K562 (cell line): ENCODE data around the gene USP2. TPM values are rescaled to one million over a fixed set of nuclear protein-coding genes. Genes with fewer than 3 reads are reported as not detected.

ENCODE experiments used
- CREB1 ChIP-seq, 2 experiments: sonication (generic) in 1 of 2; formaldehyde crosslinking in 1 of 2; IDR thresholded peaks; 2 replicates each; pipeline versions ENCODE4 v1.6.1 to v1.8.0; 2012 to 2022; ENCODE audit warnings: inconsistent platforms in 1 of 2, mild to moderate bottlenecking in 1 of 2, missing genetic modification reagents in 1 of 2, moderate library complexity in 1 of 2
- ILF3 ChIP-seq: fragments of 450-650 bp; IDR thresholded peaks from 2 replicates; pipeline ENCODE4 v1.6.1; 2018; ENCODE audit warnings: antibody characterized with exemption, mild to moderate bottlenecking, moderate library complexity, borderline replicate concordance
- JUND ChIP-seq, 2 experiments: IDR thresholded peaks; 2 replicates in 1 of 2; 3 replicates in 1 of 2; pipeline ENCODE4 v1.6.1; 2011; ENCODE audit warnings: borderline replicate concordance in 2 of 2, low read depth in 2 of 2, low read length in 2 of 2, improper control_type of control experiment in 1 of 2, missing biosample characterization in 1 of 2, missing genetic modification characterization in 1 of 2, missing genetic modification reagents in 1 of 2
- NEUROD1 ChIP-seq: fragments of 150-350 bp; IDR thresholded peaks from 2 replicates; pipeline ENCODE4 v1.6.1; 2014; ENCODE audit warnings: borderline replicate concordance, low read length, low read depth; ENCODE audit not compliant: partially characterized antibody
- NFIC ChIP-seq: fragments of 450-650 bp; IDR thresholded peaks from 2 replicates; pipeline ENCODE4 v1.6.1; 2017; ENCODE audit warnings: mild to moderate bottlenecking, inconsistent platforms
- NFYB ChIP-seq: IDR thresholded peaks from 2 replicates; pipeline ENCODE4 v1.6.1; 2011; ENCODE audit warnings: mild to moderate bottlenecking, moderate library complexity; ENCODE audit not compliant: insufficient read length; ENCODE audit errors: extremely low read depth
- NR2C1 ChIP-seq, 2 experiments: fragments of 450-650 bp; IDR thresholded peaks; 2 replicates each; pipeline ENCODE4 v1.6.1; 2017; ENCODE audit warnings: mild to moderate bottlenecking in 2 of 2, antibody characterized with exemption in 1 of 2, inconsistent platforms in 1 of 2, missing compliant biosample characterization in 1 of 2, missing genetic modification characterization in 1 of 2
- SAP30 ChIP-seq: fragments of 200-600 bp; sonication (generic); IDR thresholded peaks from 2 replicates; pipeline ENCODE4 v1.6.1; 2012; ENCODE audit warnings: borderline replicate concordance, low read depth, mild to moderate bottlenecking, moderate library complexity, low read length, control low read depth, inconsistent platforms; ENCODE audit not compliant: insufficient read depth, poor library complexity, severe bottlenecking
- SIN3B ChIP-seq: fragments of 450-650 bp; IDR thresholded peaks from 2 replicates; pipeline ENCODE4 v1.6.1; 2017; ENCODE audit warnings: low read depth, mild to moderate bottlenecking, moderate library complexity
- TAF9B ChIP-seq: fragments of 450-650 bp; IDR thresholded peaks from 2 replicates; pipeline ENCODE4 v1.6.1; 2018; ENCODE audit warnings: mild to moderate bottlenecking; ENCODE audit not compliant: partially characterized antibody
- TOE1 ChIP-seq, 2 experiments: fragments of 450-650 bp in 1 of 2; sonication (generic) in 1 of 2; formaldehyde crosslinking in 1 of 2; IDR thresholded peaks; 2 replicates each; pipeline versions ENCODE4 v1.7.1 to v1.8.0; 2016 to 2022; ENCODE audit warnings: borderline replicate concordance in 2 of 2, mild to moderate bottlenecking in 2 of 2, antibody characterized with exemption in 1 of 2, inconsistent platforms in 1 of 2, low read depth in 1 of 2, missing genetic modification reagents in 1 of 2, moderate library complexity in 1 of 2
- WHSC1 ChIP-seq: IDR thresholded peaks from one replicate; pipeline ENCODE4 v1.6.1; 2012; ENCODE audit warnings: low read length, control low read depth, inconsistent platforms
- polyA plus RNA-seq, 8 experiments: library from polyadenylated mRNA; depleted of rRNA in 4 of 8; stranded (reverse) in 5 of 8; unstranded in 3 of 8; fragments of >200 nt; fragmentation: Nextera tagmentation in 2 of 8; fragmentation: Illumina TruSeq in 1 of 8; extraction: Ambion mirVana in 2 of 8; extraction: Trizol in 1 of 8; gene quantifications; 2 replicates each; pipeline versions ENCODE4 v1.2.1 to v1.2.3, GENCODE V29; 2011 to 2014; ENCODE audit warnings: inconsistent platforms in 1 of 8, missing spikeins in 1 of 8
- total RNA-seq, 7 experiments: library from RNA; depleted of rRNA in 6 of 7; stranded (reverse); fragments of >200 nt in 6 of 7; fragmentation: Illumina TruSeq in 2 of 7; extraction: Trizol in 2 of 7; gene quantifications; 2 replicates each; pipeline versions ENCODE4 v1.2.1 to v1.2.3, GENCODE V29; 2011 to 2021; ENCODE audit warnings: low replicate concordance in 1 of 7
- TF ChIP-seq, protein P1 (sequence below), 2 experiments: fragments of 450-650 bp in 1 of 2; sonication (generic) in 1 of 2; formaldehyde crosslinking in 1 of 2; IDR thresholded peaks in 1 of 2; conservative IDR thresholded peaks in 1 of 2; 2 replicates each; pipeline versions ENCODE4 v1.6.1 to v1.8.1; 2016 to 2023; ENCODE audit warnings: mild to moderate bottlenecking in 2 of 2, moderate library complexity in 2 of 2, inconsistent platforms in 1 of 2, missing genetic modification reagents in 1 of 2
- TF ChIP-seq, protein P2 (sequence below): sonication (generic); formaldehyde crosslinking; IDR thresholded peaks from 2 replicates; pipeline ENCODE4 v1.8.1; 2023; ENCODE audit warnings: mild to moderate bottlenecking, missing genetic modification reagents
- TF ChIP-seq, protein P3 (sequence below): fragments of 250-450 bp; sonication (Bioruptor Pico); IDR thresholded peaks from 2 replicates; pipeline ENCODE4 v1.4.0; 2020

The USP2 gene
- total and polyA plus RNA-seq, 9 of the 15 experiments (the other 6 are each of a cell fraction or from before 2014, with no cell fraction given) = 2.8 to 16.9 (median 3.9) TPM

DNA sequence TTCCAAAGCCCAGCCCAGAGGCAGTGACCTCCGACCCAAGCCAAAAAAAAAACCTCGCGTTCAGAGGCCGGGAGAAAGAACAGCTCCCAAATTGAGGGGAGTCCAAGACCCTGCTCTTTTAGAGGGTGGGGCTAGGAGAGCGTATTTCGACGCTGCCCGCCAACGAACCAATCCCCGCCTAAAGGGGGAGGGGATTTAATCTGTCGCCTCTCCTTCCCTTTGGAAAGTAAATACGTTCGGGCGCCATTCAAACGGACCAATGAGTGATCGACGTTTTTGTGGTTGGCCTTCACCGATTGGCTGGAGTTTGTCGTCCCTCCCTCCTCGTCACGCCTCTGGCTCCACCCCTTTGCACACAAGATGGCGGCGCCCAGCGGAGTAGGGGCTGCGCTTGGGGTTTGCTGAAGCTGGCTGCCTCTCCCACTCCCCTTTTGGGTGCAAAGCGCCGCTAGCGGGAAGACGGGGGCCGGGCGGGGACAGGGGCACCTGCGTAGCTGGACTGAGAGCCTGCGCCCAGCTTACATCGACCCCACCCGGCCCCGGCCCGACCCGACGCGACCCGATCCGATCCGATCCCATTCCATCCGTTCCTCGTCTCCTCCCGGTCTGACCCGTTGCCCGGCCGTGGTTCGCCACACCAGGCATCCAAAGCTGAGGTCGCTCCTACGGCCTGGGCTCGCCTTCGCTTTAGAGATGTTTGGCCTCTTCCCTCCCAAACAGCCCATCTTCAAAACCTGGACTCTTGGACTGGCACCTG is 47.1 kb downstream of the USP2 start, which contains the start of gene RNF26 (continued):
- TF ChIP-seq JUND (IDR thresholded peaks at IDR 0.05; ENCODE audit: borderline replicate concordance, low read depth, low read length) = peak; percentile 44; the same call in 1 of the 2 replicates
- TF ChIP-seq JUND (tag; IDR thresholded peaks at IDR 0.05; ENCODE audit: borderline replicate concordance, low read depth, low read length) = no peak
- TF ChIP-seq NR2C1 (IDR thresholded peaks at IDR 0.05) = peak; percentile 81
- peak; percentile 85 for TF ChIP-seq NR2C1 (tag; IDR thresholded peaks at IDR 0.05)
- TF ChIP-seq NFIC = peak; percentile 49; the same call in 1 of the 2 replicates
- TF ChIP-seq WHSC1 = no peak
- TF ChIP-seq, protein P1, sequence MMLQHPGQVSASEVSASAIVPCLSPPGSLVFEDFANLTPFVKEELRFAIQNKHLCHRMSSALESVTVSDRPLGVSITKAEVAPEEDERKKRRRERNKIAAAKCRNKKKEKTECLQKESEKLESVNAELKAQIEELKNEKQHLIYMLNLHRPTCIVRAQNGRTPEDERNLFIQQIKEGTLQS (IDR thresholded peaks at IDR 0.05) = no peak
- TF ChIP-seq, protein P1 (CRISPR knock-in tag; conservative IDR thresholded peaks at IDR 0.05) = no peak
- TF ChIP-seq TOE1 (IDR thresholded peaks at IDR 0.05; ENCODE audit: borderline replicate concordance) = peak; percentile 25; the same call in 1 of the 2 replicates
- TF ChIP-seq TOE1 (CRISPR knock-in tag; IDR thresholded peaks at IDR 0.05; ENCODE audit: borderline replicate concordance, low read depth) = no peak
- peak; percentile 64 for TF ChIP-seq NEUROD1
- peak; percentile 93 for TF ChIP-seq NFYB
- TF ChIP-seq ILF3 = no peak
- peak; percentile 87 for TF ChIP-seq SAP30
- TF ChIP-seq TAF9B = no peak
- TF ChIP-seq, protein P2, sequence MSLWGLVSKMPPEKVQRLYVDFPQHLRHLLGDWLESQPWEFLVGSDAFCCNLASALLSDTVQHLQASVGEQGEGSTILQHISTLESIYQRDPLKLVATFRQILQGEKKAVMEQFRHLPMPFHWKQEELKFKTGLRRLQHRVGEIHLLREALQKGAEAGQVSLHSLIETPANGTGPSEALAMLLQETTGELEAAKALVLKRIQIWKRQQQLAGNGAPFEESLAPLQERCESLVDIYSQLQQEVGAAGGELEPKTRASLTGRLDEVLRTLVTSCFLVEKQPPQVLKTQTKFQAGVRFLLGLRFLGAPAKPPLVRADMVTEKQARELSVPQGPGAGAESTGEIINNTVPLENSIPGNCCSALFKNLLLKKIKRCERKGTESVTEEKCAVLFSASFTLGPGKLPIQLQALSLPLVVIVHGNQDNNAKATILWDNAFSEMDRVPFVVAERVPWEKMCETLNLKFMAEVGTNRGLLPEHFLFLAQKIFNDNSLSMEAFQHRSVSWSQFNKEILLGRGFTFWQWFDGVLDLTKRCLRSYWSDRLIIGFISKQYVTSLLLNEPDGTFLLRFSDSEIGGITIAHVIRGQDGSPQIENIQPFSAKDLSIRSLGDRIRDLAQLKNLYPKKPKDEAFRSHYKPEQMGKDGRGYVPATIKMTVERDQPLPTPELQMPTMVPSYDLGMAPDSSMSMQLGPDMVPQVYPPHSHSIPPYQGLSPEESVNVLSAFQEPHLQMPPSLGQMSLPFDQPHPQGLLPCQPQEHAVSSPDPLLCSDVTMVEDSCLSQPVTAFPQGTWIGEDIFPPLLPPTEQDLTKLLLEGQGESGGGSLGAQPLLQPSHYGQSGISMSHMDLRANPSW (CRISPR knock-in tag) = 0 out of 2 replicates have a peak, but pooled peaks have one; percentile 30
- TF ChIP-seq, protein P3, sequence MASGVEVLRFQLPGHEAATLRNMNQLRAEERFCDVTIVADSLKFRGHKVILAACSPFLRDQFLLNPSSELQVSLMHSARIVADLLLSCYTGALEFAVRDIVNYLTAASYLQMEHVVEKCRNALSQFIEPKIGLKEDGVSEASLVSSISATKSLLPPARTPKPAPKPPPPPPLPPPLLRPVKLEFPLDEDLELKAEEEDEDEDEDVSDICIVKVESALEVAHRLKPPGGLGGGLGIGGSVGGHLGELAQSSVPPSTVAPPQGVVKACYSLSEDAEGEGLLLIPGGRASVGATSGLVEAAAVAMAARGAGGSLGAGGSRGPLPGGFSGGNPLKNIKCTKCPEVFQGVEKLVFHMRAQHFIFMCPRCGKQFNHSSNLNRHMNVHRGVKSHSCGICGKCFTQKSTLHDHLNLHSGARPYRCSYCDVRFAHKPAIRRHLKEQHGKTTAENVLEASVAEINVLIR (CRISPR knock-in tag) = peak; percentile 77
- TF ChIP-seq CREB1 (IDR thresholded peaks at IDR 0.05) = peak; percentile 91
- peak; percentile 88 for TF ChIP-seq CREB1 (CRISPR knock-in tag; IDR thresholded peaks at IDR 0.05)
- TF ChIP-seq SIN3B = peak; percentile 98
